ENCODE measurements around the gene USP10. TPM values are rescaled to one million over a fixed set of nuclear protein-coding genes. Genes with fewer than 3 reads are reported as not detected.
A peak's percentile ranks its signal among the peaks of the same experiment; 100 is the strongest.

USP10 gene
- total RNA-seq, 1 donor from 2014 or later: 128 TPM

GRCh38 chr16:84766978-84767773, 67.4 kb downstream of the USP10 start:
- Mint-ChIP-seq H3K36me3 (peaks cover 52% of the 10 kb centered on the region), H3K9me3 (no peaks in the 10 kb centered on the region), H3K4me1 (peaks cover 31% of the 10 kb centered on the region), H3K27me3 (ENCODE audit: low read depth) (no peaks in the 10 kb centered on the region), H3K27ac (peak overlapping the region; percentile 88), H3K4me3 (no peak overlapping the region)
- TF ChIP-seq CTCF (IDR thresholded peaks at IDR 0.05; ENCODE audit: unreplicated experiment): no peak
- no peak for DNase-seq (ENCODE audit: low spot score in 2 of 2, unreplicated experiment in 2 of 2)

- no peak for DNase-seq (ENCODE audit: low spot score in 2 of 2, unreplicated experiment in 2 of 2)
- Mint-ChIP-seq H3K27me3 (ENCODE audit: low read depth) (no peaks in the 10 kb centered on the region), H3K4me1 (peaks cover 31% of the 10 kb centered on the region), H3K27ac (peak overlapping the region; percentile 86), H3K4me3 (no peak overlapping the region), H3K36me3 (peaks cover 54% of the 10 kb centered on the region), H3K9me3 (no peaks in the 10 kb centered on the region)
- TF ChIP-seq CTCF (IDR thresholded peaks at IDR 0.05; ENCODE audit: unreplicated experiment): no peak
Observed at GRCh38 chr16:84768061-84768807, 68.4 kb downstream of the USP10 start.

- Mint-ChIP-seq H3K9me3 (no peaks in the 10 kb centered on the region), H3K27ac (no peak overlapping the region), H3K4me3 (no peak overlapping the region), H3K36me3 (peaks cover 53% of the 10 kb centered on the region), H3K27me3 (ENCODE audit: low read depth) (no peaks in the 10 kb centered on the region), H3K4me1 (peaks cover 31% of the 10 kb centered on the region)
- TF ChIP-seq CTCF (IDR thresholded peaks at IDR 0.05; ENCODE audit: unreplicated experiment): no peak
- DNase-seq (ENCODE audit: low spot score in 2 of 2, unreplicated experiment in 2 of 2): no peak
Observed at GRCh38 chr16:84768808-84769197, 69.0 kb downstream of the USP10 start.

- Mint-ChIP-seq H3K27ac (no peak overlapping the region), H3K9me3 (no peaks in the 10 kb centered on the region), H3K4me1 (peaks cover 31% of the 10 kb centered on the region), H3K36me3 (peaks cover 49% of the 10 kb centered on the region), H3K4me3 (no peak overlapping the region), H3K27me3 (ENCODE audit: low read depth) (no peaks in the 10 kb centered on the region)
- DNase-seq (ENCODE audit: low spot score in 2 of 2, unreplicated experiment in 2 of 2): no peak
- no peak for TF ChIP-seq CTCF (IDR thresholded peaks at IDR 0.05; ENCODE audit: unreplicated experiment)
Observed at GRCh38 chr16:84769416-84769815, 69.6 kb downstream of the USP10 start.

GRCh38 chr16:84773312-84773711, 73.5 kb downstream of the USP10 start:
- no peak for TF ChIP-seq CTCF (IDR thresholded peaks at IDR 0.05; ENCODE audit: unreplicated experiment)
- DNase-seq (ENCODE audit: low spot score in 2 of 2, unreplicated experiment in 2 of 2): no peak
- Mint-ChIP-seq H3K27me3 (ENCODE audit: low read depth) (no peaks in the 10 kb centered on the region), H3K4me1 (peaks cover 12% of the 10 kb centered on the region), H3K27ac (no peak overlapping the region), H3K4me3 (no peak overlapping the region), H3K36me3 (peaks cover 44% of the 10 kb centered on the region), H3K9me3 (no peaks in the 10 kb centered on the region)

All from mesothelial cell of epicardium (in vitro differentiated cells).